Amniotic stem cell (primary cell): Measurements from ENCODE around the gene OTOP1.
A peak's percentile ranks its signal among the peaks of the same experiment; 100 is the strongest.
"Not testable (repeated sequence)": the region's sequence is repeated elsewhere in the genome, so short reads cannot be mapped to it uniquely, and the experiment has no call there.

Source experiments
- DNase-seq: peaks from one replicate; lab custom pipeline; 2025; lab: John Stamatoyannopoulos, UW

Gene OTOP1, protein sequence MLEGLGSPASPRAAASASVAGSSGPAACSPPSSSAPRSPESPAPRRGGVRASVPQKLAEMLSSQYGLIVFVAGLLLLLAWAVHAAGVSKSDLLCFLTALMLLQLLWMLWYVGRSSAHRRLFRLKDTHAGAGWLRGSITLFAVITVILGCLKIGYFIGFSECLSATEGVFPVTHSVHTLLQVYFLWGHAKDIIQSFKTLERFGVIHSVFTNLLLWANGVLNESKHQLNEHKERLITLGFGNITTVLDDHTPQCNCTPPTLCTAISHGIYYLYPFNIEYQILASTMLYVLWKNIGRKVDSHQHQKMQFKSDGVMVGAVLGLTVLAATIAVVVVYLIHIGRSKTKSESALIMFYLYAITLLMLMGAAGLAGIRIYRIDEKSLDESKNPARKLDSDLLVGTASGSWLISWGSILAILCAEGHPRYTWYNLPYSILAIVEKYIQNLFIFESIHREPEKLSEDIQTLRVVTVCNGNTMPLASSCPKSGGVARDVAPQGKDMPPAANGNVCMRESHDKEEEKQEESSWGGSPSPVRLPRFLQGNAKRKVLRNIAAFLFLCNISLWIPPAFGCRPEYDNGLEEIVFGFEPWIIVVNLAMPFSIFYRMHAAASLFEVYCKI

GRCh38 chr4:4226606-4227438, at the start of gene OTOP1:
Gene OTOP1 (minus strand): TSS chr4:4226929. CDS start chr4:4226864, 65 bp downstream.
- no peak for DNase-seq

GRCh38 chr4:4274226-4274625, 47.5 kb upstream of the OTOP1 start:
- no peak for DNase-seq

GRCh38 chr4:4271912-4272311, 45.2 kb upstream of the OTOP1 start:
- DNase-seq: no peak

- DNase-seq: no peak
Observed at GRCh38 chr4:4270529-4270928, 43.8 kb upstream of the OTOP1 start.

DNA sequence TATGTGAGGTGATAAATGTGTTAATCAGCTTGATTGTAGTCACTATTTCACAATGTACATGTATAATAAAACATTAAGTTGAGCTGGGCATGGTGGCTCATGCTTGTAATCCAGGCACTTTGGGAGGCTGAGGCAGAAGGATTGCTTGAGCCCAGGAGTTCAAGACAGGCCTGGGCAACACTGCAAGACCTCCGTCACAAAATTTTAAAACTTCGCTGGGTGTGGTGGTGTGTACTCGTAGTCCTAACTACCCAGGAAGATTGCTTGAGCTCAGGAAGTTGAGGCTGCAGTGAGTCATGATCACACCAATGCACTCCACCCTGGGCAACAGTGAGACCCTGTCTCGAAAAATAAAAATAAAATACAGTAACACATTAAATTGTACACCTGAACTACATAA, 43.1 kb upstream of the OTOP1 start:
- no peak for DNase-seq

DNA sequence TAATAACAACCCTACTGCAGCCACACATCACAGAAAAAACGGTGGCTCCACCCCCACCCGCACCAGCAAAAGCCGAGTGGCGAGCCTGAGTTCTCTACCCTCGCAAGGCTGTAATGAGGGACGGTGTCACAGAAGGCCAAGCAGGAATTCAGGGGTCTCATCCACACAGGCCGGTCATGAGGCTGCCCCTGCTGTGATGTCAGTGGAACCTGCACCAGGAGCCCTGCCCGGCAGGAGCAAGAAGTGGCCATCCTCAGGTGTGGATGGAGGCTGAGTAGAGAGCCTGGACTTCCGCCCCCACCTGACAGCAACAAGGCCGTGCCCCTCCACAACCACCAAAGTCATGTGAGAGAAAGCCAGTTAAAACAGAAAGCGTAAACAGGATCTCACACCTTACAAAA, 42.6 kb upstream of the OTOP1 start:
- no peak for DNase-seq

- DNase-seq: no peak
Observed at GRCh38 chr4:4268776-4269175, 42.0 kb upstream of the OTOP1 start.

GRCh38 chr4:4267981-4268380, 41.3 kb upstream of the OTOP1 start:
- no peak for DNase-seq

- peak; percentile 11 for DNase-seq
Observed at GRCh38 chr4:4260185-4260751, 33.5 kb upstream of the OTOP1 start.

GRCh38 chr4:4259484-4260100, 32.9 kb upstream of the OTOP1 start:
- DNase-seq: no peak

- DNase-seq: not testable (repeated sequence)
Observed at GRCh38 chr4:4257705-4258104, 31.0 kb upstream of the OTOP1 start.

GRCh38 chr4:4256799-4257198, 30.1 kb upstream of the OTOP1 start:
- no peak for DNase-seq

GRCh38 chr4:4254666-4255065, 27.9 kb upstream of the OTOP1 start:
- DNase-seq: no peak

DNA sequence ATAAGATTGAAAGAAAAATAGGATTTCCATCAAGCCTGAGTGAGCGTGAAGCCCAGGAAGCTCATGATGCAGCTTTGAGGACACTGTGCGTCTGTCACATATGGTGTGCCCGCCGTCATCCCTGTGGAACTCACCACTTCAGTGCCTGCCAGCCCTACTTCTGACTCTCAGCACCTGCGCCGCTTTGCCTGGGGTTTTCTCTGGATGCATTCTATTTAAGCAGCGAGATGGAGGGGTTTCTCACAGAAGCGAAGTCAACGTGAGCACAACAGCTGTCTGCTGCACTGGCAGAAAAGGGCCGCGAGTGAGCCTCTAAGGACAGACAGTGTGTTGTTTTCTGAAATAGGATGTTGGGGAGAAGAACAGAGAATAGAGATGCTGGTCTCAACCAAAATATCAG, 27.5 kb upstream of the OTOP1 start:
- no peak for DNase-seq

- no peak for DNase-seq
Observed at GRCh38 chr4:4249866-4250265, 23.1 kb upstream of the OTOP1 start.

GRCh38 chr4:4249342-4249741, 22.6 kb upstream of the OTOP1 start:
- DNase-seq: not testable (repeated sequence)

- DNase-seq: no peak
Observed at GRCh38 chr4:4248885-4249203, 22.1 kb upstream of the OTOP1 start.

DNA sequence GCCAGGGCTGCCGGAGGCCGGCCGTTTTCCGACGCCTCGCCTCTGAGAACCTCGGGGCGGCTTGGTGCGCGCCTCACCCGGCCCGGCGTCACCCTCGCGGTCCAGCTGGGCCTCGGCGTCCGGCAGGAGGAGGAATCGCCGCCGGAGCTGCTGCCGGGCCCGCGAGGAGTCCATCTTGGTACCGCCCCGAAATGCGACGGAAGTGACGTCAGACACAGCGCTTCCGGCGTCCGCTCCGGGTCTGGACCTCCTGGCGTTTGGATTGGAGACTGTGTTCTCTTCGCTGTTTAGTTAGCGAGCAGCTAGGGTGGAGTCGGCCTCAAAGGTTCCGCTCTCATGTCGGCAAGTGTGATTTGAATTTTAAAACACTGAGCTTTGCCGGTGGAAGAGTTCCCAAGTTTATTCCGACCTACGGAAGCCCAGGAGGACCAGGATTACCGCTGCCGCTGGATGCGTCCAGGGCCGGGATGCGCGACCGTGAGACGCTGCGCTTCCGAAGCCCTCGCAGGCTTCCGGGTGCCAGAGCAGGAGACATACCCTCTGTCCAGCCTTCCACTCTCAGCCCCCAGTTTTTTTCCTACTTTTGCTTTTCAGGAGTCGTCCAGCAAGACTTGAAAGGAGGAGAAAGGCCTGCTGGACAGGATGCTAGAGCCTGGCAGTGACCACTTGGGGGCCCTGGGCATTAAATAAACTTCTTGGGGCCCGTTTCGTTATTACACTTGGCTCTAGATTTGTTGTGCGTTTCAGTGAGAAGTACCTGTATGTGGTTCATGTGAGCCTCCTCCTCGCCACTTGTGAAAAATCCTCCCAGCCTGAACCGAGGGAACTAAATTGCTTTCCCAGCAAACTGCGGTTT, 21.5 kb upstream of the OTOP1 start, which contains the start of gene TMEM128:
TSS of gene TMEM128 (minus strand) at position 195 of the 856 bp plus-strand sequence. CDS start at position 174, 21 bp downstream.
- DNase-seq: peak; percentile 79

DNA sequence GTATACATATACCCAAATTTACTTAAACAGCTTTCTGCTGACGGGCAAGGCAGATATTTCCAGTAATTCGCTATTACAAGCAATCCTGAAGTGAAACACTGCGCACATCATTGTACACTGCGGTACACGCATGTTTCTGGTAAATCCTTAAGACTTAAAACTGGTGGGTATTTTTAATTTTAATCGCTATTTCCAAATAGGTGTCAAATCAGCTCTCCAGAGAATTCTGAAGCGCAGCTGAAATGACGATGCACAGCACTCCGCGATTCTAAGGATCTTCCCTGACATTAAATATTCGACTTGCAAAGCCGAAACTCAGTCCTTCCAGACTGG, 20.9 kb upstream of the OTOP1 start:
- no peak for DNase-seq

- DNase-seq: no peak
Observed at GRCh38 chr4:4245172-4245571, 18.4 kb upstream of the OTOP1 start.

- not testable (repeated sequence) for DNase-seq
Observed at GRCh38 chr4:4239551-4239950, 12.8 kb upstream of the OTOP1 start.
